HG03565 (cell line): ENCODE results near the gene GOLPH3.
"Not testable (repeated sequence)": the region's sequence is repeated elsewhere in the genome, so short reads cannot be mapped to it uniquely, and the experiment has no call there.

Experiments
- ATAC-seq: cut with Tn5 transposase; IDR thresholded peaks from one replicate; pipeline ENCODE4 v1.9.1; 2021; ENCODE audit warnings: mild to moderate bottlenecking, moderate library complexity; ENCODE audit not compliant: unreplicated experiment

The GOLPH3 gene

GRCh38 chr5:32100691-32101302 is 73.3 kb downstream of the GOLPH3 start:
- no peak for ATAC-seq

- ATAC-seq: no peak
These were observed 73.9 kb downstream of the GOLPH3 start for GRCh38 chr5:32100230-32100629.

GRCh38 chr5:32099486-32100035 is 74.6 kb downstream of the GOLPH3 start:
- no peak for ATAC-seq

- ATAC-seq: no peak
These were observed 75.2 kb downstream of the GOLPH3 start for GRCh38 chr5:32098890-32099310.

- ATAC-seq: no peak
These were observed 75.8 kb downstream of the GOLPH3 start for GRCh38 chr5:32098291-32098690.

GRCh38 chr5:32096891-32097595 is 77.1 kb downstream of the GOLPH3 start:
- ATAC-seq: no peak

- ATAC-seq: no peak
These were observed 78.9 kb downstream of the GOLPH3 start for GRCh38 chr5:32095261-32095671.

- ATAC-seq: no peak
These were observed 79.4 kb downstream of the GOLPH3 start for GRCh38 chr5:32094691-32095090.

- ATAC-seq: peak; percentile 94
These were observed 80.9 kb downstream of the GOLPH3 start for GRCh38 chr5:32092938-32093812.

- ATAC-seq: no peak
These were observed 83.4 kb downstream of the GOLPH3 start for GRCh38 chr5:32090755-32091128.

- ATAC-seq: no peak
These were observed 83.9 kb downstream of the GOLPH3 start for GRCh38 chr5:32090026-32090754.

- ATAC-seq: no peak
These were observed 84.7 kb downstream of the GOLPH3 start for GRCh38 chr5:32089146-32090000.

- ATAC-seq: no peak
These were observed 85.9 kb downstream of the GOLPH3 start for GRCh38 chr5:32088214-32088613.

GRCh38 chr5:32087086-32088082 is 86.7 kb downstream of the GOLPH3 start:
- no peak for ATAC-seq

GRCh38 chr5:32083981-32084430 is 90.1 kb downstream of the GOLPH3 start:
- ATAC-seq: no peak

GRCh38 chr5:32082701-32083100 is 91.4 kb downstream of the GOLPH3 start:
- ATAC-seq: no peak

GRCh38 chr5:32080565-32080964 is 93.6 kb downstream of the GOLPH3 start:
- not testable (repeated sequence) for ATAC-seq

- not testable (repeated sequence) for ATAC-seq
These were observed 95.3 kb downstream of the GOLPH3 start for GRCh38 chr5:32078855-32079254.
